ENCODE results near the gene RFFL. TPM values are rescaled to one million over a fixed set of nuclear protein-coding genes. Genes with fewer than 3 reads are reported as not detected.

RFFL gene
- total RNA-seq, 1 experiment from 2014 or later = 40.3 TPM

GRCh38 chr17:35038453-35038852 lies 25.1 kb downstream of the RFFL start (continued):
- TF ChIP-seq TCF7L2 (IDR thresholded peaks at IDR 0.05; ENCODE audit: borderline replicate concordance, extremely low read depth, insufficient read depth, insufficient read length) (no peak), EZH2phosphoT487 (IDR thresholded peaks at IDR 0.05; ENCODE audit: borderline replicate concordance) (no peak), RAD21 (IDR thresholded peaks at IDR 0.05; ENCODE audit: low read depth) (no peak), MAX (IDR thresholded peaks at IDR 0.05) (no peak), JUND (IDR thresholded peaks at IDR 0.05) (no peak), CEBPB (IDR thresholded peaks at IDR 0.05; ENCODE audit: low read depth) (no peak), SRF (IDR thresholded peaks at IDR 0.05; ENCODE audit: low read depth) (no peak), ZFX (IDR thresholded peaks at IDR 0.05) (no peak)

DNA sequence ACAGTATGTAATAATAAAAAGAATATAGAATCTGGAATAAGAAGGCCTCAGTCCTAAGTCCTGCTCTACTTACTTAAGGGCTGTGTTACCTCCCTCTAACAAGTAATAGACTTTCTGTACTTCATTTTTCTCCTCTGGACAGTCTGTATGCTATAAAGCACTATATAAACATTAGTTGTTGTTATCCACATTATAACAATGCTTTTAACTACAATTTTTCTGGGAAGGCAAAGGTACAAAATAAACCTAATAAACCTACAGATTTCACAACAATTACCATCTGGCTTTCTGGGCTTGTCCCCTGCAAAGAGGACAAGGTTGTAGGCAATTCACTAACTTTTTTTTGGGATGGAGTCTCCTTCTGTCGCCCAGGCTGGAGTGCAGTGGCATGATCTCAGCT lies 32.7 kb downstream of the RFFL start:
- no peak for ATAC-seq
- H3K4me1 ChIP-seq (ENCODE audit: control insufficient read depth in 1 of 2, insufficient read depth in 2 of 2, low read length in 2 of 2) = no peaks in the 10 kb centered on the region
- no peak overlapping the region for H3K4me2 ChIP-seq (ENCODE audit: low read length)
- ChIA-PET CTCF (no interaction called here), RAD21 (ENCODE audit: low non-redundant PET in 1 of 2, low total read pairs in 2 of 2, uncharacterized antibody in 2 of 2, unreplicated experiment in 2 of 2) (no interaction called here), POLR2A (no interaction called here)
- no peak for DNase-seq (ENCODE audit: low read depth, low spot score)
- no TSS peak for BruUV-seq (replicated peaks)
- intact Hi-C loops (cut with micrococcal nuclease) = no loop called here
- H3K27me3 ChIP-seq (ENCODE audit: insufficient read depth, low read length) = no peaks in the 10 kb centered on the region
- H4K20me1 ChIP-seq (ENCODE audit: insufficient read depth) = no peaks in the 10 kb centered on the region
- no peaks in the 10 kb centered on the region for H3K79me2 ChIP-seq (ENCODE audit: insufficient read depth, low read length)
- H3K27ac ChIP-seq (ENCODE audit: low read depth, low read length) = no peak overlapping the region
- no peak overlapping the region for H3K9ac ChIP-seq (ENCODE audit: low read length)
- no peaks in the 10 kb centered on the region for H3K36me3 ChIP-seq (ENCODE audit: control insufficient read depth in 1 of 2, insufficient read depth in 2 of 2, low read length in 2 of 2)
- no peak overlapping the region for H2AFZ ChIP-seq (ENCODE audit: low read depth, low read length, poor library complexity, severe bottlenecking)
- no peak overlapping the region for H3K4me3 ChIP-seq (replicated peaks in 1 of 2; ENCODE audit: low read depth in 1 of 2, low read length in 2 of 2)
- no peak for TF ChIP-seq POLR2AphosphoS5 (IDR thresholded peaks at IDR 0.05; ENCODE audit: low read depth, low read length)
- TF ChIP-seq, protein P1, sequence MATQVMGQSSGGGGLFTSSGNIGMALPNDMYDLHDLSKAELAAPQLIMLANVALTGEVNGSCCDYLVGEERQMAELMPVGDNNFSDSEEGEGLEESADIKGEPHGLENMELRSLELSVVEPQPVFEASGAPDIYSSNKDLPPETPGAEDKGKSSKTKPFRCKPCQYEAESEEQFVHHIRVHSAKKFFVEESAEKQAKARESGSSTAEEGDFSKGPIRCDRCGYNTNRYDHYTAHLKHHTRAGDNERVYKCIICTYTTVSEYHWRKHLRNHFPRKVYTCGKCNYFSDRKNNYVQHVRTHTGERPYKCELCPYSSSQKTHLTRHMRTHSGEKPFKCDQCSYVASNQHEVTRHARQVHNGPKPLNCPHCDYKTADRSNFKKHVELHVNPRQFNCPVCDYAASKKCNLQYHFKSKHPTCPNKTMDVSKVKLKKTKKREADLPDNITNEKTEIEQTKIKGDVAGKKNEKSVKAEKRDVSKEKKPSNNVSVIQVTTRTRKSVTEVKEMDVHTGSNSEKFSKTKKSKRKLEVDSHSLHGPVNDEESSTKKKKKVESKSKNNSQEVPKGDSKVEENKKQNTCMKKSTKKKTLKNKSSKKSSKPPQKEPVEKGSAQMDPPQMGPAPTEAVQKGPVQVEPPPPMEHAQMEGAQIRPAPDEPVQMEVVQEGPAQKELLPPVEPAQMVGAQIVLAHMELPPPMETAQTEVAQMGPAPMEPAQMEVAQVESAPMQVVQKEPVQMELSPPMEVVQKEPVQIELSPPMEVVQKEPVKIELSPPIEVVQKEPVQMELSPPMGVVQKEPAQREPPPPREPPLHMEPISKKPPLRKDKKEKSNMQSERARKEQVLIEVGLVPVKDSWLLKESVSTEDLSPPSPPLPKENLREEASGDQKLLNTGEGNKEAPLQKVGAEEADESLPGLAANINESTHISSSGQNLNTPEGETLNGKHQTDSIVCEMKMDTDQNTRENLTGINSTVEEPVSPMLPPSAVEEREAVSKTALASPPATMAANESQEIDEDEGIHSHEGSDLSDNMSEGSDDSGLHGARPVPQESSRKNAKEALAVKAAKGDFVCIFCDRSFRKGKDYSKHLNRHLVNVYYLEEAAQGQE (IDR thresholded peaks at IDR 0.05; ENCODE audit: low read depth) = no peak
- TF ChIP-seq ZFX (IDR thresholded peaks at IDR 0.05) = no peak
- no peak for TF ChIP-seq CBX3 (IDR thresholded peaks at IDR 0.05; ENCODE audit: low read depth)
- no peak for TF ChIP-seq POLR2A (IDR thresholded peaks at IDR 0.05; ENCODE audit: borderline replicate concordance, extremely low read depth, insufficient read depth, insufficient read length)
- TF ChIP-seq, protein P2, sequence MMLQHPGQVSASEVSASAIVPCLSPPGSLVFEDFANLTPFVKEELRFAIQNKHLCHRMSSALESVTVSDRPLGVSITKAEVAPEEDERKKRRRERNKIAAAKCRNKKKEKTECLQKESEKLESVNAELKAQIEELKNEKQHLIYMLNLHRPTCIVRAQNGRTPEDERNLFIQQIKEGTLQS (IDR thresholded peaks at IDR 0.05) = no peak
- TF ChIP-seq EGR1 (IDR thresholded peaks at IDR 0.05; ENCODE audit: low read depth) = no peak
- no peak for TF ChIP-seq CEBPB (IDR thresholded peaks at IDR 0.05; ENCODE audit: low read depth)
- no peak for TF ChIP-seq RAD21 (IDR thresholded peaks at IDR 0.05; ENCODE audit: low read depth)
- no peak for TF ChIP-seq FOSL1 (IDR thresholded peaks at IDR 0.05; ENCODE audit: low read depth)
- no peak for TF ChIP-seq EZH2 (IDR thresholded peaks at IDR 0.05)
- H3K9me3 ChIP-seq (ENCODE audit: control insufficient read depth in 1 of 2, insufficient read depth in 1 of 2, low read depth in 1 of 2, low read length in 2 of 2) = no peaks in the 10 kb centered on the region
- no peaks in the 10 kb centered on the region for H3K9me2 ChIP-seq (ENCODE audit: insufficient read depth)

Data from HCT116 (cell line).